GM18505 (cell line): ENCODE data around the gene TMEM204.

ENCODE experiments used
- ATAC-seq: cut with Tn5 transposase; IDR thresholded peaks from one replicate; pipeline ENCODE4 v1.9.1; 2021; ENCODE audit not compliant: unreplicated experiment
- POLR2A ChIP-seq: IDR thresholded peaks from 4 replicates; pipeline ENCODE4 v1.6.1; 2011; ENCODE audit warnings: borderline replicate concordance; ENCODE audit not compliant: insufficient read depth, insufficient read length; ENCODE audit errors: extremely low read depth

Gene TMEM204

GRCh38 chr16:1494129-1494640 is 39.3 kb upstream of the TMEM204 start:
- no peak for TF ChIP-seq POLR2A
- no peak for ATAC-seq

GRCh38 chr16:1494711-1495110 is 38.8 kb upstream of the TMEM204 start:
- no peak for TF ChIP-seq POLR2A
- no peak for ATAC-seq

- TF ChIP-seq POLR2A = no peak
- ATAC-seq = no peak
These were observed 38.1 kb upstream of the TMEM204 start for GRCh38 chr16:1495211-1495888.

- no peak for ATAC-seq
- no peak for TF ChIP-seq POLR2A
These were observed 37.6 kb upstream of the TMEM204 start for GRCh38 chr16:1495889-1496262.

GRCh38 chr16:1496464-1496863 is 37.0 kb upstream of the TMEM204 start:
- TF ChIP-seq POLR2A = no peak
- no peak for ATAC-seq

- no peak for TF ChIP-seq POLR2A
- no peak for ATAC-seq
These were observed 36.4 kb upstream of the TMEM204 start for GRCh38 chr16:1497014-1497598.

- no peak for ATAC-seq
- no peak for TF ChIP-seq POLR2A
These were observed 34.4 kb upstream of the TMEM204 start for GRCh38 chr16:1498899-1499676.

- TF ChIP-seq POLR2A = no peak
- ATAC-seq = no peak
These were observed 33.6 kb upstream of the TMEM204 start for GRCh38 chr16:1499756-1500464.

GRCh38 chr16:1500465-1501150 is 32.9 kb upstream of the TMEM204 start:
- no peak for ATAC-seq
- TF ChIP-seq POLR2A = no peak

GRCh38 chr16:1501630-1502029 is 31.8 kb upstream of the TMEM204 start:
- ATAC-seq = no peak
- no peak for TF ChIP-seq POLR2A

- no peak for ATAC-seq
- TF ChIP-seq POLR2A = no peak
These were observed 31.1 kb upstream of the TMEM204 start for GRCh38 chr16:1502092-1503004.
